Astrocyte of the cerebellum (primary cell): ENCODE data around the gene AQP5.

Experiments
- DNase-seq: peaks from one replicate; pipeline ENCODE4 v3.0.0-alpha.2; 2011; ENCODE audit warnings: low read depth
- H3K4me3 ChIP-seq: 2 replicates; pipeline ENCODE4 v1.5.1; 2011; ENCODE audit warnings: mild to moderate bottlenecking, low read depth, low read length, moderate library complexity
- CTCF ChIP-seq: IDR thresholded peaks from 2 replicates; pipeline ENCODE4 v1.5.1; 2012; ENCODE audit warnings: low read length, low read depth, moderate library complexity, mild to moderate bottlenecking; ENCODE audit errors: missing control alignments
- in situ Hi-C: cut with HindIII; loops from 2 replicates; pipeline ENCODE4 v1.10.0; 2017; ENCODE audit warnings: low sequenced_read_pairs

The AQP5 gene

GRCh38 chr12:49948866-49949845 is 12.5 kb upstream of the AQP5 start:
- no peak for DNase-seq
- H3K4me3 ChIP-seq, result no peak overlapping the region
- in situ Hi-C loops, result no loop called here
- TF ChIP-seq CTCF, result no peak

- DNase-seq, result no peak
- no peak for TF ChIP-seq CTCF
- H3K4me3 ChIP-seq, result no peak overlapping the region
- in situ Hi-C loops, result no loop called here
Observed at GRCh38 chr12:49949866-49950265, 11.8 kb upstream of the AQP5 start.

GRCh38 chr12:49950273-49951251 is 11.1 kb upstream of the AQP5 start, which contains the start of gene AQP2:
Gene AQP2, plus strand, starts transcription at chr12:49950737. Its CDS starts 94 bp downstream, at chr12:49950831.
- TF ChIP-seq CTCF, result no peak
- H3K4me3 ChIP-seq, result no peak within 1 kb of the TSS
- in situ Hi-C loops, result no loop called here
- DNase-seq, result no peak

- no peak for DNase-seq
- TF ChIP-seq CTCF, result no peak
- no peak overlapping the region for H3K4me3 ChIP-seq
- in situ Hi-C loops, result no loop called here
Observed at GRCh38 chr12:49951411-49952240, 10.0 kb upstream of the AQP5 start.

- no peak for TF ChIP-seq CTCF
- DNase-seq, result no peak
- in situ Hi-C loops, result no loop called here
Observed at GRCh38 chr12:49952391-49953055, 9.1 kb upstream of the AQP5 start.

More at GRCh38 chr12:49952391-49953055, 9.1 kb upstream of the AQP5 start:
- no peak overlapping the region for H3K4me3 ChIP-seq
